HepG2 (cell line): ENCODE measurements around the gene GP2.

Experiments used
- ATF3 ChIP-seq: sonication (generic); formaldehyde crosslinking; IDR thresholded peaks from 2 replicates; pipeline ENCODE4 v1.4.0; 2020; ENCODE audit warnings: missing genetic modification reagents
- EHMT2 ChIP-seq: fragments of 200-600 bp; sonication (generic); IDR thresholded peaks from 2 replicates; pipeline ENCODE4 v1.7.0; 2017; ENCODE audit warnings: antibody characterized with exemption, low read depth, low read length, borderline replicate concordance
- ETV6 ChIP-seq: sonication (generic); formaldehyde crosslinking; conservative IDR thresholded peaks from 2 replicates; pipeline ENCODE4 v1.4.0; 2020; ENCODE audit warnings: missing genetic modification reagents
- POLR2A ChIP-seq, 2 experiments: IDR thresholded peaks; 2 replicates each; pipeline ENCODE4 v1.6.1; 2011; ENCODE audit warnings: low read depth in 2 of 2, low read length in 2 of 2, mild to moderate bottlenecking in 1 of 2, moderate library complexity in 1 of 2; ENCODE audit not compliant: insufficient read depth in 1 of 2
- SALL1 ChIP-seq: sonication (generic); formaldehyde crosslinking; IDR thresholded peaks from 2 replicates; pipeline ENCODE4 v1.8.0; 2022; ENCODE audit warnings: mild to moderate bottlenecking, missing genetic modification reagents
- ZNF512 ChIP-seq: sonication (generic); formaldehyde crosslinking; IDR thresholded peaks from 2 replicates; pipeline ENCODE4 v1.4.0; 2020; ENCODE audit warnings: mild to moderate bottlenecking, missing genetic modification reagents
- ZNF709 ChIP-seq: sonication (generic); formaldehyde crosslinking; IDR thresholded peaks from 2 replicates; pipeline ENCODE4 v1.5.0; 2020; ENCODE audit warnings: mild to moderate bottlenecking, missing genetic modification reagents
- ZNF747 ChIP-seq: sonication (generic); formaldehyde crosslinking; IDR thresholded peaks from 2 replicates; pipeline ENCODE4 v1.8.1; 2023; ENCODE audit warnings: missing genetic modification reagents, mild to moderate bottlenecking, borderline replicate concordance

GRCh38 chr16:20372701-20373100, 45.4 kb upstream of the GP2 start:
- no peak for TF ChIP-seq ETV6 (CRISPR knock-in tag)
- TF ChIP-seq POLR2A (IDR thresholded peaks at IDR 0.05; ENCODE audit: insufficient read depth in 1 of 2, low read depth in 2 of 2, low read length in 2 of 2): no peak
- TF ChIP-seq SALL1 (CRISPR knock-in tag): no peak
- TF ChIP-seq ZNF709: no peak
- no peak for TF ChIP-seq ZNF512 (CRISPR knock-in tag)
- no peak for TF ChIP-seq ATF3 (CRISPR knock-in tag)
- TF ChIP-seq ZNF747 (CRISPR knock-in tag): no peak
- no peak for TF ChIP-seq EHMT2
